ENCODE measurements around the gene THPO.
"Not testable (repeated sequence)": the region's sequence is repeated elsewhere in the genome, so short reads cannot be mapped to it uniquely, and the experiment has no call there.

The THPO gene

DNA sequence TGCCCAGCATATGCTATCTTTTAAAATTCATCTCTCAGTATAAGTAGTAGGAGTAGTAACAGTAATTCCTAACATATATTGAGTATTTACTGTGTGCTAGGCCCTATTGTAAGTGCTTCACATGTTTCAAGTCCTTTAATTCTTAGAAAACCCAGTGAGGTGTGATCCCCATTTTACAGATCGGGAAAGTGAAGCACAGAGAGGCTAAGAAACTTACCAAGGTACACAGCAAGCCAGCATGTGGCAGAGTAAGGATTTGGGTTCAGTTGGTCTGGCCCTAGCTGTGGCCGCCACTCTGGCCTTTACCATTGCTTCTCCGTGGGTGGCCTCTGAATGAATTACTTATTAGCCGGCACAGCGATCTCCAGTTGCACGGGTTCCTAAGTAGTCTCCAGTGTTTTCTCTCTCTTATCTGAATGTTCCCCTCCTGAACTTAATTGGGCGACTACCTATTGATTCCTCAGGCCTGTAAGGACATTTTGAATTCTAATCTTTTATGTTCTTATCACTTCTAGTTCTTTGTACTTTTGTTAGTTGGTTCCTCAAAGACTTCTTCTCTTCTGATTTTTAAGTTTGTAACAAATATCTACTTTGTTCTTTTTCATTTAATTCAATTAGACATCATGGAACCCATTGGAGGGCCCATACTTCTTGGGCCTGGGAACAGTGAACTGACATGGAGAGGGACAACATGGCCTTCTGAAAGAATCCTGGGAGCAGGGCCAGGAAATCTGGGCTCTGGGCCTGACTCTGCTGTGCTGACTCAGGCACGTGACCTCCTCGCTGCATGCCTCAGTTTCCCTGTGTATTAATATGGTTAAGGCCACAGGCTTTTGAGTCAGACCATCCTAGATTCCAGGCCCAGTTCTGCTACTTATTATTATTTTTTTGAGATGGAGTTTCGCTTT, 28.2 kb downstream of the THPO start:
- DNase-seq (ENCODE audit: low read depth) = no peak

DNA sequence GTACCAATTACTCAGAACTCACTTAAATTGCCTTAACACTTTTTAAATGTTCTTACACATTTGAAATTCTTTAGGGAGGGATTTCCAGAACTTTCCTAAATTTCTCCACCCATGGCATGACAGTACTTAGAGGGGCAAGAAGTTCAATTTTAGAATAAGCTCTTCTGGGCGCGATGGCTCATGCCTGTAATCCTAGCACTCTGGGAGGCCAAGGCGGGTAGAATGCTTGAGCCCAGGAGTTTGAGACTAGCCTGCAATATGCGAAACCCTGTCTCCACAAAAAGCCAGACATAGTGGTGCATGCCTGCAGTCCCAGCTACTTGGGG, 30.0 kb downstream of the THPO start:
- no peak for DNase-seq (ENCODE audit: low read depth)

DNA sequence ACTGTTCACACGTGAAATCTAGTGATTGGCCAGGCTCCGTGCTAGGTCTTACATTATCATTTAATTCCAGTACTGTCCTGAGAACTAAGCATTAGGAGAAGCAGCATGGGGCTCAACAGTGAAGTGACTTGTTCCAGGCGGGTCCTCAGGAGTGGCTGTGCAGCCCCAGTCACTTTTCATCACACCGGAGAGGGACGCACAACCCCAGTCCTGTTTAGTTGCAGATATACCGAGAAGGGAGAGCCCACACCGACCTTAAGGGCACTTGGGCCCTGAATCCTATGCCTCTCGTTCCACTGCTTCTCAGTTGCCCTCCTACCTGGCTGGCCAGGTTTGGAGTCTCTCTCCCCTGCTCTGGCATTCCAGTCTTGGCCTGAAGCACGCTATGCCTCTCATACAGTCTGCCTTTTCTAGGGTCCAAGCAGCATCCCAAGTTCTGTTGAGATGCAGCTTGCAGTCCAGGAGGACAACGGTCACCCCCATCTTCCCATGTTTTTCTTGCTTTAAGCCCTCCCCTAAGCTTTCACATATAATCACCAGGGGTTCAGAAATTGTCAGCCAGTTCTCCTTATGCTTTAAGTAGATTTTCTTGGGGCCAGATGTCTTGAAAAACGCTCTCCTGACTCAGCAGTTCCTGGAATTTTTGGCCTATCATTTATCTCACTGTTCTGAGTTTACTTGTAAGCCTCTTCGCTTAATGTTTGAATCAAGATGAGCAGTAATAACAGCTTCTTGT, 30.5 kb downstream of the THPO start:
- no peak for DNase-seq (ENCODE audit: low read depth)

DNA sequence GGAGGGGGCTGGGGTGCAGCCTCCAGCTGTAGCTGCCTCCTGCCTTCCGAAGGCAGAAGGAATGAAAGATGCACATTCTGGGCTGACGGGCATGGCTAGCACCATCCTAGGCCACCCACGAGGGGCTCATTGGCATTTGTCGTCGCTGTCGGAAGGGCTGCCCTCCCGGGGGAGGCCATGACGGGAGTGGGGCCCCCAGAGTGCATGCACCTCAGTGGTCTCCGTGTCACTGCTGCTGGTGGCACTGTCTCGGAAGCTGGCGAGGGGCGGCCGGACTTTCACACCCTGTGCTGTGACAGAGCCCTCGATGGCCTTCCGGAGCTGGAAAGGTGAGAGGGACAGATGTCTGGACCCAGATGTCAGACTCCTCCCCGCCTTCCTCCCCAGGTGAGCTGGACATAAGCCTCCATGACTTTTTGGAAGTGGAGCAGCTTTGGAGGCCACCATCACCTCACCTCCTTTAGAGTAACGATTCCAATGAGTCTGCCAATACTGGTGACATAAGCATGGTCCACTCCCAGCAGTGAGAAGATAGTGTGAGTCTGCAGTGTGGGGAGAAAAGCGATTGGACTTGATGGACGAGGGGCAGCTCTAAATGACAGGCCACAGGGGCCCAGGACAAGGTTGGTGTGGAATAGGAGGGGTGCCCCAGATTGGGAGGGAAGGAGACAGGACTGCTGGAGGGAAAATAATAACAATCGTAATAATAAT, 31.4 kb downstream of the THPO start:
- DNase-seq (ENCODE audit: low read depth) = no peak

DNA sequence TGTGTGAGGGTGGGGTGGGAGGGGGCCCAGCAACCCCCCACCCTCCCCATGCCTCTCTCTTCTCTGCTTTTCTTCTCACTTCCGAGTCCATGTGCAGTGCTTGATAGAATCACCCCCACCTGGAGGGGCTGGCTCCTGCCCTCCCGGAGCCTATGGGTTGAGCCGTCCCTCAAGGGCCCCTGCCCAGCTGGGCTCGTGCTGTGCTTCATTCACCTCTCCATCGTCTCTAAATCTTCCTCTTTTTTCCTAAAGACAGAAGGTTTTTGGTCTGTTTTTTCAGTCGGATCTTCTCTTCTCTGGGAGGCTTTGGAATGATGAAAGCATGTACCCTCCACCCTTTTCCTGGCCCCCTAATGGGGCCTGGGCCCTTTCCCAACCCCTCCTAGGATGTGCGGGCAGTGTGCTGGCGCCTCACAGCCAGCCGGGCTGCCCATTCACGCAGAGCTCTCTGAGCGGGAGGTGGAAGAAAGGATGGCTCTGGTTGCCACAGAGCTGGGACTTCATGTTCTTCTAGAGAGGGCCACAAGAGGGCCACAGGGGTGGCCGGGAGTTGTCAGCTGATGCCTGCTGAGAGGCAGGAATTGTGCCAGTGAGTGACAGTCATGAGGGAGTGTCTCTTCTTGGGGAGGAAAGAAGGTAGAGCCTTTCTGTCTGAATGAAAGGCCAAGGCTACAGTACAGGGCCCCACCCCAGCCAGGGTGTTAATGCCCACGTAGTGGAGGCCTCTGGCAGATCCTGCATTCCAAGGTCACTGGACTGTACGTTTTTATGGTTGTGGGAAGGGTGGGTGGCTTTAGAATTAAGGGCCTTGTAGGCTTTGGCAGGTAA, 32.5 kb downstream of the THPO start:
- peak; percentile 81 for DNase-seq (ENCODE audit: low read depth)

DNA sequence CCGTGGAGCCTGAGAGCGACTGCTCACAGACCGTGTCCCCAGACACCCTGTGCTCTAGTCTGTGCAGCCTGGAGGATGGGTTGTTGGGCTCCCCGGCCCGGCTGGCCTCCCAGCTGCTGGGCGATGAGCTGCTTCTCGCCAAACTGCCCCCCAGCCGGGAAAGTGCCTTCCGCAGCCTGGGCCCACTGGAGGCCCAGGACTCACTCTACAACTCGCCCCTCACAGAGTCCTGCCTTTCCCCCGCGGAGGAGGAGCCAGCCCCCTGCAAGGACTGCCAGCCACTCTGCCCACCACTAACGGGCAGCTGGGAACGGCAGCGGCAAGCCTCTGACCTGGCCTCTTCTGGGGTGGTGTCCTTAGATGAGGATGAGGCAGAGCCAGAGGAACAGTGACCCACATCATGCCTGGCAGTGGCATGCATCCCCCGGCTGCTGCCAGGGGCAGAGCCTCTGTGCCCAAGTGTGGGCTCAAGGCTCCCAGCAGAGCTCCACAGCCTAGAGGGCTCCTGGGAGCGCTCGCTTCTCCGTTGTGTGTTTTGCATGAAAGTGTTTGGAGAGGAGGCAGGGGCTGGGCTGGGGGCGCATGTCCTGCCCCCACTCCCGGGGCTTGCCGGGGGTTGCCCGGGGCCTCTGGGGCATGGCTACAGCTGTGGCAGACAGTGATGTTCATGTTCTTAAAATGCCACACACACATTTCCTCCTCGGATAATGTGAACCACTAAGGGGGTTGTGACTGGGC, 33.3 kb downstream of the THPO start:
- DNase-seq (ENCODE audit: low read depth) = no peak

DNA sequence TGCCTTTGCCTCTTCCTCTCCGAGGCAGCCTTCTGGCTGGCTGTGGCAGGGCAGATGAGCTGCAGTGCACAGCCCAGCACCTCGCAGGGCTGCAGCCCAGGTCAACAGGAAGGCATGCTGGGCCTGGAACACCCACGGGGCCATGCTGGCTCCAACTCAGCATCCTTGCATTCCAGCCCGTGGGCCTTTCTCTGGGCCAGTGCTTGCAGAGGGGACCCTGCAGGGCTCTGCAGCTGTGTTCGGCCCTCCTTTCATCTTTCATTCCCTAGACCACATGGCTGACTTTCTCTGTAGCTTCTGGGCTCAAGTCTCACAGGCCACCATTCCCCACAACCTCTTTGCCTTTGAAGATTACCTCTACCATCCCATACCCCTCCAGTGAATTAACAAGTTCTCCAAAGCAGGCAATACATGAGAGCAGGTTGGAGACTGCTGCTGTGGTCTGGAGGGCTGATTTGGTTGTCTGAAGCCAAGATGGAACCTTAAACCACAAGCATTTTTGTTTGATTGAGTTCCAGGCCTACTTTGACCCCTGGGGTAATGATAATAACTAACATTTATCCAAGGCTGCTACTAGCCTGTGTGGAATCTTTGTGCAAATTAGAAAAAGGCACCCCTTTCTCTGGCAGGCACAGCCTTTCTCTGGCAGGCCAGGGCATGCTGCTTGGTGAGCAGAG, 34.7 kb downstream of the THPO start:
- DNase-seq (ENCODE audit: low read depth) = peak; percentile 41

DNA sequence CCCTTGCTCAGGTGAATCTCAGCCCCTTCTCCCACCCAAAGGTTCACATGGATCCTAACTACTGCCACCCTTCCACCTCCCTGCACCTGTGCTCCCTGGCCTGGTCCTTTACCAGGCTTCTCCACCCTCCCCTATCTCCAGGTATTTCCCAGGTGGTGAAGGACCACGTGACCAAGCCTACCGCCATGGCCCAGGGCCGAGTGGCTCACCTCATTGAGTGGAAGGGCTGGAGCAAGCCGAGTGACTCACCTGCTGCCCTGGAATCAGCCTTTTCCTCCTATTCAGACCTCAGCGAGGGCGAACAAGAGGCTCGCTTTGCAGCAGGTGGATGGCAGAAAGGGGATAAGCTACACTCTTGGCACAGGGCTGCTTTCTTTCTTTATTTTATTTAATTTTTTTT, 36.1 kb downstream of the THPO start:
- no peak for DNase-seq (ENCODE audit: low read depth)

DNA sequence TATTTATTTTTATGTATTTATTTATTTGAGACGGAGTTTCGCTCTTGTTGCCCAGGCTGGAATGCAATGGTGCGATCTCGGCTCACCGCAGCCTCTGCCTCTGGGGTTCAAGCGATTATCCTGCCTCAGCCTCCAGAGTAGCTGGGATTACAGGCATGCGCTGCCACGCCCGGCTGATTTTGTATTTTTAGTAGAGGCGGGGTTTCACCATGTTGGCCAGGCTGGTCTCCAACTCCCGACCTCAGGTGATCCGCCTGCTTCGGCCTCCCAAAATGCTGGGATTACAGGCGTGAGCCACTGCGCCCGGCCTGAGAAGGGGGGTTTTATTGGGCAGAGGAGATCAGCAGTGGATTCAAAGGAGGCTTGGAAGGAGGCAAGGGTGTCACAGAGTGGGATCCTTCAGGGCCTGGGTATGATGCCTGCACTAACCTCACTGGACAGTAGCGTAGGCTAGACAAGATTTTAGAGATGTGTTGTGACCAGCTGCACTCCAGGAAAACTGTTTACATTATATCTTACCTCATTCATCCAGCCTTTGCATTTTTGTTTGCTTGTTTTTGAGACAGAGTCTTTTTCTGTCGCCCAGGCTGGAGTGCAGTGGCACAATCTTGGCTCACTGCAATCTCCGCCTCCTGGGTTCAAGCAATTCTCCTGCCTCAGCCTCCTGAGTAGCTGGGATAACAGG, 38.4 kb downstream of the THPO start:
- not testable (repeated sequence) for DNase-seq (ENCODE audit: low read depth)

DNA sequence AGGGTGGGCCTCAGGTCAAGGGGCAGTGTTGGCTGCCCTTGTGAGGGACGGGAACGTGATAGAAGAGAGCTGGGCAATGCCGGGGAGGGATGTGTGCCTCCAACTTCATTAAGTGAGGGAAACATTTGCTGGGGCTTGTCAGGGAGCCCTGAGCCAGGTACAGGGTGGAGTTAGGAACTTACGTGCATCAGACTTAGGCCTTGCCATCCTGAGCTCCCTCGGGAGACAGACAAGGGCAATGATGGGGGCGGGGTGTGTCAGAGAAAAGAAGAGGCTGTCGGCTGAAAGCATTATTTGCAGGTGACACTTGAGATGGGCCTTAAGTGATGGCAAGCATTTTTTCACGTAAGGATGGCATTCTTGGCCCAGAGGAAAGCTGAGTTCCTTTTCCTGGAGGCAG, 39.0 kb downstream of the THPO start:
- DNase-seq (ENCODE audit: low read depth) = no peak

DNA sequence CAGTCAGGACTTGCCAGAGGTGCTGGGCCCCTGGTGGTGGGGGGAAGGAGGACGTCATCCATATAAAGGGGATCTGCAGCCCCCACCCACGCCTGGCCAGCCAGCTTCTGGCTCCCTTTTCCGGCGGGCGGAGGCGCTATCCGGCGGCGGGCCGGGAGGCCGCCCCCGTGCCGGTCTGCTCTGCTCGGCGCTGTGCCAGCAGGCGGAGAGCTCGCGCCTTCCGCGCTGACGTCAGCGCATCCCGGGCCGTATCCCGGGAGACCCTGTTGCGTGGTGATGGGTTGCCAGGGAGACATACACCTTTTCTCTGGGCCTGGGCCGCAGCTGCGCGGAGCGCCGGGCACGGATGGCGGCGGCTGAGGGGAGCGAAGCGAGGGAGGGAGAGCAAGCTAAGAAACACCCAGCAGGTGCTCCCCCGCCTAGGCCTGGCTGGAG, 39.5 kb downstream of the THPO start:
- peak; percentile 45 for DNase-seq (ENCODE audit: low read depth)

DNA sequence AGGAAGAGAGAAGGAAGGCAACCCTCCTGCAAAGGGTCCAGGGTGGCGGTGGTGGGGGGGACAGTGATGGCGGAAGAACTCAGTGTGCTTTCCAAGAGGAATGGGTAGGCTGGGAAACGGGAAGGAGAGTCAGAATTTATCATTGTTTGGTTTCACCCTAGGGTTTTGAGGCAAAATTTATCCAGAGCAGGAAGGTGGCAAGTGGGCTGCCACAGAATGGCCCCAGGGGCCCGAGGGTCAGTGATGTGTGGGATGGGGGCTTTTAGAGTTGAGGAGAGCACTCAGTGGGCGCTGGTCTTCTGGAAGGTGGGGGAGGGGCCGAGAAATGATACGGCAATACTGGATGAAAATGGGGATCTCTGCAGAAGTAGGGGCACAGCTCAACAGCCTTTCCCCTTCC, 40.0 kb downstream of the THPO start:
- no peak for DNase-seq (ENCODE audit: low read depth)

DNA sequence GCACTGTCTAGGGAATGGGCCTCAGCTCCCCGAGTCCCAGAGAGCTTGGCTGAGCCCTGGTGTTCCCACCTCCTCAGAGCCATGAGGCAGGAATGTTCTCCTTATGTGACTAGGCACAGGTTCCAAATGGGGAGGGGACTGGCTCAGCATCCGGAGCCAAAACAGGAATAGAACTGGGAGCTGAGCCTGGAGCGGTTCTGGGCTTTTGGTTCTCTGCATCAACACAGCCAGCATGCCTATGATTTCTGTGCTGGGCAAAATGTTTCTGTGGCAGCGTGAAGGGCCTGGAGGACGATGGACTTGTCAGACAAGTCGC, 40.6 kb downstream of the THPO start, which contains the start of gene FAM131A:
TSS of gene FAM131A (plus strand) at position 202 of the 316 bp plus-strand sequence. CDS start at position 233, 31 bp downstream.
- peak; percentile 45 for DNase-seq (ENCODE audit: low read depth)

DNA sequence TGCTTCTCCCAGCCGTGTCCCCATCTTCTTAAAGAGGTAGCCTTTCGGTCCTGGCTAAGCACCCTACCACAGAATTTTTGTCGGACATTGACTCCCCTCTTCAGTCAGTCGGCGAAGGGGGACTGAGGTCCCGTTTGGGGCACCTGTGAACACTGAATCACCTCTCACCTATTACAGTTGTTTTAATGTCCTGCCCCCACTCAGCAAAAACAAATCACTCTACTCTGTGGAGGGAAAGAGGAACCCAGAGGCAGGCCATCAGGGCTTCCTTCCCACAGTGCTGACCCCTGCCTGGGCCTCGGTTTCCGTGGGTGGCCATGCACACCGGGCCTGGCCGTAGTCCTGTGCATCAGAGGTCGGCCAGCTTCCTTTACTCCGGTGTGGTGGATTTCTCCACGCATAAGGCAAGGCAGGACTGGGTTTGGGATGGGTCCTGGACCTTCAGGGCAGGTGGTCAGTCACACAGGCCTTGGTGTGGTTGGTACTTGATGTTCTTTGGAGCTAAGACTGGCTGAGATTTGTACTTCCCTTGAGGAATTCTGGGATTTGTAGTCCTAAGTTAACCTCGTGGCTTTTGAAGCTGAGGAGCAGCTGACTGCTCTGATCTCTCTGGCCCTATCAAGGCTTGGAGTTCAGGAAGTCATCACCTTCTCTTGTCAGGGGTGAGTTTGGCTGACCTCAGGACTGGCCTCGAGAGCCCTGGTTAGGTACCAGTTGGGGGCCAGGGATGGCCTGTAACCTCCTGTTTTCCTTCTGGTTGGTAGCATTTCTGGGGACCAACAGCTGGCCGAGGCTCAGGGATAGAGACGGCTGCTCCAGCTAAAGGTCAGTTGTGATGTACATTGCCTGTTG, 41.2 kb downstream of the THPO start:
- peak; percentile 69 for DNase-seq (ENCODE audit: low read depth)

DNA sequence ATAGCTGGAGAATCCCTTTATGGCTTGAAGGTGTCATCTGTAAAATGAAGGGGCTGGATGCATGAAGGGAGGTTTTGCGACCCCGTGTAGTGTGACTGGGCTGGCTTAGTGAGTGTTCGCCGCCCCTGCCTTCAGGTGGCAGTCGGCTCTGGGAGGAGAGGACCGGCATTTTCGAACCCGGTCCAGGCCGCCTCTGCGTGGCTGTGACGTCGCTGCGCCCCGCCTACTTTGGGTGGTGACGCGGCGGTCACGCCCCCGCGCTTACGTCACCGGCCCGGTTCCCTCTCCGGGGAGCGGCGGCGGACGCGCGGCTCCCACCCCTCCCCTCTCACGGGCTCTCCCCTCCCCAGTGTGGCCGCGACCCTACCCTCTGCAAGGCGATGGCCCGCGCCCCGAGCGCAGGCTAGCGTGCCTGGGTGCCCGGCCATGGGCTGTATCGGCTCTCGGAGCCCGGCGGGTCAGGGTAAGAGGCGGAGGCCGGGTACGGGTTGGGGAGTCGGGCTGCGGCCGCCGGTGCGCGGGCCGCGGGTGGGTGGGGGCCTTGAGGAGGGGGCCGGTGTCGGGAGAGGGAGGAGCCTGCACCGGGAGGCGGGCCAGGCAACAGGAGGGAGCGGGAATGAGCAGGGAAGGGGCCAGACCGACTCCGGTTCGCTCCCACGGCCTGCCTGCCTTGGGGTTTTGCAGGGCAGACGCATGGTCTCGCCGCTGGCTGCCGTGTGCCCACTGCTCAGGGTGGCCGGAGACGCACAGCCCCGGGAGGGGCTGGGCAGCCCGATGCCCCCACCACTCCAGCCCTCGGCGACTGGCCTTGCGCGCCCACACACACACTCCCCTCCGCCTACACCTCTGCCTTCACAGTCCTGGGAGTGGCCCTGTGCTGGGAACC, 42.1 kb downstream of the THPO start:
- peak; percentile 75 for DNase-seq (ENCODE audit: low read depth)

DNA sequence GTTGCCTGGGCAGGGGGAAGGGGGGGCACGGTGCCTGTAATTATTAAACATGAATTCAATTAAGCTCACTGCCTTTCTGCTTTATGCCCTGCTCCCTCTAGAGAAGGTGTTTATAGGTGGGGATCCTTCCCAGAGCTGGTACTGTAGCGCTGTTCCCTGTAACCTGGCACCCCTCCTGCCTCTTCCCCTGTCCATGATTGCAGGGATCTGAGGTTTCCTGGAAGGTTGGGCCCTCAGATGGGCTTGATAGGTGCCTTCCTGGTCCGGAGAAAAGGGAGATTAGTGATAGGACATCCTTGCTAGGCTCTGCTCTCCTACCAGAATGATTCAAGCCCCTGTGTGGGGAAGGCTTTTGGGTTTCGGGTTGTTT, 42.7 kb downstream of the THPO start:
- DNase-seq (ENCODE audit: low read depth) = no peak

DNA sequence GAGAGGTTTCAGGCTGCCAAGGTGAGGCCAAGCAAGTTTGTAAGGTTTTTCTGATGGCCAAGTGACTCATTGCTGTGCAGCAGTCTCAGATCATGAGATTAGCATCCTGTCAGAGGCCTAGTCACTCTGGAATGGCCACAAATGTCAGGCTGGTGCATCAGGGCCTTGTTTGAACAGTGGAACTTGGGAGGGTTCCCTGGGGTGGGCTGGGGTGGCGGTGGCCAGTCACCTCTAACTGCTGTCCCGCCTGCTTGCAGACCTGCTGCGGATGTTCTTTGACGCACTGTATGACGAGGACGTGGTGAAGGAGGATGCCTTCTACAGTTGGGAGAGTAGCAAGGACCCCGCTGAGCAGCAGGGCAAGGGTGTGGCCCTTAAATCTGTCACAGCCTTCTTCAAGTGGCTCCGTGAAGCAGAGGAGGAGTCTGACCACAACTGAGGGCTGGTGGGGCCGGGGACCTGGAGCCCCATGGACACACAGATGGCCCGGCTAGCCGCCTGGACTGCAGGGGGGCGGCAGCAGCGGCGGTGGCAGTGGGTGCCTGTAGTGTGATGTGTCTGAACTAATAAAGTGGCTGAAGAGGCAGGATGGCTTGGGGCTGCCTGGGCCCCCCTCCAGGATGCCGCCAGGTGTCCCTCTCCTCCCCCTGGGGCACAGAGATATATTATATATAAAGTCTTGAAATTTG, 43.4 kb downstream of the THPO start:
- DNase-seq (ENCODE audit: low read depth) = peak; percentile 87

DNA sequence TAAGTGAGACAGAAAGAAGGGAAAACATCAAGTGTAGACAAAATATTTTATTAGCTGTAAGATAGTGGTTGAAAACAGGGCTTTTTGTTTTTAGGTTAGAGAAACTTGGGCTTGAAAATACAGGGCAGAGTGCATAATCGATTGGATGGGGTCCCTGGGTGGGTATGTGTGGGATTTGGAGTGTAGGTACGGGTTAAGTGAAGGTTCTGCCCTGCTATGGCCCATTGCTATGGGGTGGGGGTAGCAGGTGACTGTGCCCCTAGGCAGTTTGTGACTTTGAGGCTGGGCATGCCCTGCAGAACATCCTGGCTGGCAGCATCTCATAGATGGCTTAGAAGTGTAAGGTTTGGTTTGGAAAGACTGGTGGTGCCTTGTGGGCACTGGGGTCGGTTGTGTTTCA, 44.3 kb downstream of the THPO start:
- no peak for DNase-seq (ENCODE audit: low read depth)
